IPS-18c (cell line): ENCODE results near the gene SEH1L.
A peak's percentile ranks its signal among the peaks of the same experiment; 100 is the strongest.
"Not testable (repeated sequence)": the region's sequence is repeated elsewhere in the genome, so short reads cannot be mapped to it uniquely, and the experiment has no call there.

Experiments
- H3K4me3 ChIP-seq: 2 replicates; pipeline ENCODE4 v1.7.0; 2013; ENCODE audit warnings: low read depth, mild to moderate bottlenecking, low read length, moderate library complexity; ENCODE audit not compliant: insufficient read depth
- H3K9me3 ChIP-seq: one replicate; pipeline ENCODE4 v1.6.1; 2013; ENCODE audit warnings: mild to moderate bottlenecking, low read length, moderate library complexity; ENCODE audit not compliant: control insufficient read depth, insufficient read depth

The SEH1L gene

DNA sequence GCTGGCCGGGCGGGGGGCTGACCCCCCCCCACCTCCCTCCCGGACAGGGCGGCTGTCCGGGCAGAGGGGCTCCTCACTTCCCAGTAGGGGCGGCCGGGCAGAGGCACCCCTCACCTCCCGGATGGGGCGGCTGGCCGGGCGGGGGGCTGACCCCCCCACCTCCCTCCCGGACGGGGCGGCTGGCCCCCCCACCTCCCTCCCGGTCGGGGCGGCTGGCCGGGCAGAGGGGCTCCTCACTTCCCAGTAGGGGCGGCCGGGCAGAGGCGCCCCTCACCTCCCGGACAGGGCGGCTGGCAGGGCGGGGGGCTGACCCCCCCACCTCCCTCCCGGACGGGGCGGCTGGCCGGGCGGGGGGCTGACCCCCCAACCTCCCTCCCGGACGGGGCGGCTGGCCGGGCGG is 32.3 kb downstream of the SEH1L start:
- not testable (repeated sequence) for H3K4me3 ChIP-seq, H3K9me3 ChIP-seq

DNA sequence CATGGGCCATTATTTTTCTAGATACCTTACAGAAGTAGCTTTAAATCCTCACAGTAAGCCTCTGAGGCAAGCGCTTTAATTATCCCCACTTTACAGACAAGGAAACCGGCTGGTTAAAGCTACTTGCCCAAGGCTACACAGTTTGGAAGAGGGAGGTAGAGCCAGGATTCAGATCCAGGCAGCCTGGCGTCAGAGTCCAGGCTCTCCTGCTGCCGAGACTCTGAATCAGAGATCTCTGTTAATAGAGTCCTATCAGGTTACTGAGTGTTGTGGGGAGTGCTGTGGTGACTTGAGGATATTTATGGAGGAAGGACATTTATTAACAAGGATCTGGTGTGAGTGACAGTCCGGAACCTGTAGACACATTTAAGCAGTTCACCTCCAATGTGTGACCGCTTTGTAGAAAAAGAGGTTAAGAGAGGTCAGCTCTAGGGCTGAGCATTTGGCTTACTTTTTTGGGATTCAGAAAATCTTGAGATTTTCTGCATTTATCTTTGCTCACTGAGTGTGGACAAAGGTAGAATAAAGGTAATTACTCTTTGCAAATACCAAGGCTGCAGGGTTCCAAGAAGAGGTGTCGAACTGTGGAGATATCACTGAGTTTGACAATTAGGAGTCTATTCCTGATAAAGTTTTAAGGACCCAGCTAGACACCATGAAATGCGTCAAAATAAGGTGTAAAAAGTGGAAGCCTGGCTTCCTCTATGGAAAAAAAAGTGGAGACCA is 41.7 kb downstream of the SEH1L start:
- no peak overlapping the region for H3K4me3 ChIP-seq
- H3K9me3 ChIP-seq: no peaks in the 10 kb centered on the region

DNA sequence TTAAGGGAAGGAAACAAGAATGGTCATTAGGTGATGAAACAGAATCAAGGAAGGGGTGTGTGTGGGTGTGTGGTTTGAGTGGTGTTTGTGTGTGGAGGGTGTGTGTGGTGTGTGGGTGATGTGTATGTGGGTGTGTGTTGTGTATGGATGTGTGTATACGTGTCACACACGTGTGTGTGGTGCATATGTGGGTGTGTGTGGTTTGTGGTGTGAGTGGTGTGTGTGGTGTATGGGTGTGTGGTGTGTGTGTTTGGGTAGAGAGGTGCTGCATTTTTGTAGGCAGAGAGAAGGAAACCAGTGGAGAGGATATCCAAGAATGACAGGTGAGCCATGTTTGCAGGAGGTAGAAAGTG is 42.3 kb downstream of the SEH1L start:
- Histone ChIP-seq H3K9me3 (no peaks in the 10 kb centered on the region), H3K4me3 (peak overlapping the region; percentile 97)

DNA sequence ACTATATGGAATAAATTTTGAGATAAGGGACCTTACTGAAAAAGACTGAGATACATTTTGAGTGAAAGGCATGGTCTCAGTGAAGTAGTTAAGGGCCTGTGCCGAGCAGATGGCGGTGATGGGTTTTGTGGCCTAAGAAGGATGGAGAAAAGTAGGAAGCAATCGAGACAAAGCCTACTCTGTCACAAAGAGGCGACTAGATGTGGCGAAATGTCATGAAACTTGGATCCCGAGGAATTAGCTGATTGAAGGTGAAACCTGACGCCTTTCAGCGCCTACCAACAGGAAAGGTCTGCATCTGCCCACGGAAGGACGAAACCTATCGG is 42.8 kb downstream of the SEH1L start:
- H3K9me3 ChIP-seq: no peaks in the 10 kb centered on the region
- peak overlapping the region; percentile 97 for H3K4me3 ChIP-seq

DNA sequence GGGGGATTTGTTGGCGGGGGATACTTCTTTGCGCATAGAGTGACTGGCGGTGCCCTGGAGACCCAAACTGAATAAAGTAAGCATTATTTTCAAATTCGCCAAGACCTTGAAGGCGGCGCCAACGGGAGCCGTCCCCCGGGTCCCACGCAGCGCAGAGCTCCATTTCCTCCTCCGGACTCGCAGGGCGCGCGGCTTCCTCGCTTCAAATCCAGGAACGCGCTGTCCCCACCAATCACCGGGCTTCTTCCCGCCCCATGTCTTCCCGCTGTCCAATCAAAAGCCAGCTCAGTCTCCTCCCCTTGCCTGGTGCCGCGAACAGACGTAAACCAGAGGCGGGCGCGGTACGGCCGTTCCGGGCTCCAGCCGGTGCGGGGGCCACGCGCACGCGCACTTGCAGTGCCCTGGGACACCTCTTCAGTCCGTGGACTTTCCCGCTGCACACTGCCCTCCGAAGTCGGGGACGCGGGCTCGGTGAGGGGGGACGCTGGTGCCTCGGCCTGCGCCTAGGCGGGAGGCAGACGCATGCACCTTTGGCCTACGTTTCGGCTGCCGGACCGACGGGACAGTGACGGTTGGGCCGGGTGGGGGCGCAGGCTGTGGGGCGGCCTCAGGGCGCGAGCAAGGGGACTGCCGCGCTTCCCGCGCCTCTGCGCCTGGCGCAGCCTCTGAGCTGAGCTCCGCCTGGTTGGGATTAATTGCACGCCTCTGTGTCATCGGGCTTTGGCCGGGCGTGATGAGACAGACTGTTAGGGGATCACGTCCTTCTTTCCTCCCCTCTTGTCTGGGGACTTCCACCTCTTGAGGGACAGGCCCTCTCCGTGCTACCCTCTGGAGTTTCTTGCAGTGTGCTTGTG is 43.4 kb downstream of the SEH1L start, which contains the start of gene CEP192:
Gene CEP192 (plus strand): TSS at position 396 of the 854 bp plus-strand sequence. CDS start 8,063 bp downstream, outside the sequence.
- H3K9me3 ChIP-seq: no peaks in the 10 kb centered on the region
- H3K4me3 ChIP-seq: peak within 1 kb of the TSS; percentile 97

DNA sequence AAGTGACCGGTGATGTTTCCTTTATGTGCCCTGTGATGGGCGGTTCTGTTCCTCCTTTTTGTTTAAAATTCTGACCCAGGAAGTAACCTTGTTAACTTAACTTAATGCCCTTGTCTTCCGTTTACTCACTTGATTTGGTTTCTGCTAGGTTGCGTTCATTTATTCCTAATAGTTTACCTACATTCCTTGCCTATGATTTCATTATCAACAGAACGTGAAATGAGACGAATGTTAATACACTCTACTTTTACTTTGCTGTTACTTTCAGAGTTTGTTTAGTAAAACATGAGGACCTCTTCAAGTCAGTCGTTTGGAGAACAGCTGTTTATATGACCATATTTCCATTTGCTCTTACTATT is 44.0 kb downstream of the SEH1L start:
- Histone ChIP-seq H3K4me3 (peak overlapping the region; percentile 97), H3K9me3 (no peaks in the 10 kb centered on the region)

DNA sequence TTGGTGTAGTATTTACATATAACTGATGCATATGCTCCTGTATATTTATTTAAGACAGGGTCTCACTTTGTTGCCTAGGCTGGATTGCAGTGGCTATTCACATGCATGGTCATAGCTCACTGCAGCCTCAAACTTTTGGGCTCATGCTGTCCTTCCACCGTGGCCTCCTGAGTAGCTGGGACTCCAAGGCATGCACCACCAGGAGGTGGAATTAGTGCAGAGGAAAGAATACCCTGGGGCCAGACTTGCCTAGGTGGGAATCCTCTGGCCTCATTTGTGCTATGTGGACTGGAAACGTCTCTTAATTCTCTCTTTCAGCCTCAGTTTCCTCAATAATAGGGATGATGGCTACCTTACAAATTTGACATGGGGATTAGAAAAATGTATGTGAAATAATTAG is 45.6 kb downstream of the SEH1L start:
- Histone ChIP-seq H3K4me3 (no peak overlapping the region), H3K9me3 (no peaks in the 10 kb centered on the region)

DNA sequence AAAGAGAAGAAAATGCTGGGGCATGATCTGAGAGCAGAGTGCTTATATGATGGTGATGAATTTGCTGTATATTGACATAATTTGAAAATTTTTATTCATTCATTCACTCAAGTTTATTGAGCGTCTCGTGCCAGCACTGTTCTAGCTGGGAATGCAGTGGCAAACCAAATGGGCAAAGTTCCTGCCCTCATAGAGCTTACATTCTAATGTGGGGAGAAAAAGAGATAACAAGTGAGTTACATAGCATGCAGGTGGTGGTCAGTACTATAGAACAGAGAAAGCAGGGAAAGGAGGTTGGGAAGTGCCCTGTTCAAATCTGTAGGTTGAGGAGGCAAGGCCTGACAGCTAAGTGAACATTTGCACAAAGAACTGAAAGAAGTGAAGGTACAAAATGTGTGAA is 47.6 kb downstream of the SEH1L start:
- Histone ChIP-seq H3K9me3 (no peaks in the 10 kb centered on the region), H3K4me3 (no peak overlapping the region)

DNA sequence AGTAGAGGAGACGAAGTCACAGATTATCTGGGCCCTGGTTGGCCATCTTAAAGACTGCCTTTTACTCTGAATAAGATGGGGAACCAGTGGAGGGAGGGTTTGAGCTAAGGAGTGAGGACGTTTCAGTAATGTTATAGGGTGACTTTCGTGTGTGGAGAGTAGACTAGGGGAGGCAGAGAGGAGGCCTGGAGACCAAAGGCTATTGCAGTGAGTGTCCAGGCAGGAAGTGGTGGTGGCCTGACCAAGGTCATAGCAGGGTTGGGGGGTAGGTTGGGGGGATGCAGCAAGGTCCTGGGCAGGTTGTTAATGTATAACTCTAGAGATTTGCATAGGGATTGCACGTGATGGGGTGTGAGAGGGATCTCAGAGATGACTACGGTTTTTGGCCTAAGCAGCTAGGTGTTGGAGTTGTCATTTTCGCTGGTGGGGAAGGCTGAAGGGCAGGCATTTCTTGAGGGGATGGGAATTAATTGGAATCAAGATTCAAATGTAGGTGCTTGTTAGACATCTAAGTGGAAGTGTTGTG is 48.2 kb downstream of the SEH1L start:
- no peaks in the 10 kb centered on the region for H3K9me3 ChIP-seq
- H3K4me3 ChIP-seq: no peak overlapping the region

DNA sequence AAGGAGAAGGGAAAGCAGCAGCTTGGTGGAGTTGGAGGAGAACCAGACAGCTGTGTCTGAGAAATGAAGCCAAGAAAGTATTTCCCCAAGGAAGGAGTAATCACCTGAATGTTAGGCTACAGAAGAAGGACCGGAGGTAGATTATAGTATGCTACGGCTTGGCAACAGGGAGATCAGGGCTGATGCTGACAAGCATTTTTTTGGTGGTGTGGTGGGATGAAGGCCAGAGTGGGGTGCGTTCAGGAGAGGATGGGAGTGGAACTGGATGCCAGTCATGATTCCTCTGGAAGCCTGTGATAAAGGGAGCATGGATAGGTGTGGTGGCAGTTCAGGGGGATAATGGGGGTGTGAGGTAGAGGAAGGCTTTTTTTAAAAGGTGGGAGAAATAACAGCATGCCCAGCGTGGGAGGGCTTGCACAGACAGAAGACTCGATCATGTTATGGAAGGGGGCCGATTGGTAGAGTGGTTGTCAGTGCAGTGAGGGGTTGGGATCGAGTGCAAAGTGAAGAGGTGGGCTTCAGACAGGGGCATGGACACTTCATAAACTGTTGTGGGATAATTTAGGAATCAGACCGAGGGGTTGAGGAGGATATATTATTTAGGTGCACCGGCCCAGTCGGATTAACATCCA is 49.0 kb downstream of the SEH1L start:
- H3K9me3 ChIP-seq: no peaks in the 10 kb centered on the region
- H3K4me3 ChIP-seq: no peak overlapping the region; the same call in 1 of the 2 replicates

DNA sequence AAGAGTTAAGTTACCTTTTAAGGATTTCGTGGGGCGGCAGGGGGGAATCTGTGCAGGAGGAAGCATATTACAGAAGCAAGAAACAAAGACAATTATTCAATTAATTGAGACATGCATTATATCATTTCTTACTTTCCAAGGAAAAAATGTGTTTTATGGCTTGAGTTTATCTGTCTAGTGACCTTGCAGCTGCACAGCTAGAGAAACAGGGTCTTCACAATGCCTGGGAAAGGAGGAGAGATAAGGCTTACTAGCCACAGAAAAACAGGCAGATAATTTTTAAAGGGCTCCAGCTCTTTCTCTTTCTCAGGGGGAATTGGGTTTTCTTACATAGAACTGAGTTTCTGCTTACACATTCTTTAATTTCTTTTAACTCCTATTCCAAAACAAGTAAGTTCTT is 49.5 kb downstream of the SEH1L start:
- H3K9me3 ChIP-seq, H3K4me3 ChIP-seq: not testable (repeated sequence)

DNA sequence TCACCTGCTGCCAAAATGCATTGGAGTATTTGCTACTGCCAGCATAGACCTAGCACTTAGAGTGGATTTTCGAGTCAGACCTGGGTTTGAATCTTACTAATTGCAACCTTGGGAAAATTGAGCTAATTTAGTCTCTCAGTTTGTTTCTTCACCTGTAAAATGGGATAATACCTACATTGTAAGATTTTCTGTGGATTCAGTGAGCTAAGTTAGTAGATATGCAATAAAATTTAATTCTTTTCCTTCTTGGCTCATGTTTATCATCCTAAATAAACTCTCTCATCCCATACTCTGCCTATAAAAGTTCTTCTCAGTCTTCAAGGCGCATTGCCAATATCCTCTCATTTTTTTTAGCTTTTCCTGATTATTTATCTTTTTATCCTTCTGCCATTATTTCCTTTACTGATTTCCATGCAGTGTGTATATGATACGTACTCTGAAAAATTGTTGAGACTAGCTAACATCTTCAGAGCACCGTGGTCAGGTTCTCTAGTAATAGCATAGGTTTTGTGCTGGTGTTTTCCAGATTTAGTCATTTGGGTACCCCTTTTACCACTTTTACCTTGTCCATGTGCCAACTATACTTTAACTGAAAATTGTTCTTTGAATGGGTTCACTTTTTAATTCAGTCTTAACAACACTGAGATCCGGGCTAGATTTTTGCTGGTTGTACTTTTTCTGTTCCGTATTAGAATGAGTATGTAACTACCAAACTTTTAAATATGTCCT is 50.7 kb downstream of the SEH1L start:
- H3K9me3 ChIP-seq: no peaks in the 10 kb centered on the region
- no peak overlapping the region for H3K4me3 ChIP-seq

DNA sequence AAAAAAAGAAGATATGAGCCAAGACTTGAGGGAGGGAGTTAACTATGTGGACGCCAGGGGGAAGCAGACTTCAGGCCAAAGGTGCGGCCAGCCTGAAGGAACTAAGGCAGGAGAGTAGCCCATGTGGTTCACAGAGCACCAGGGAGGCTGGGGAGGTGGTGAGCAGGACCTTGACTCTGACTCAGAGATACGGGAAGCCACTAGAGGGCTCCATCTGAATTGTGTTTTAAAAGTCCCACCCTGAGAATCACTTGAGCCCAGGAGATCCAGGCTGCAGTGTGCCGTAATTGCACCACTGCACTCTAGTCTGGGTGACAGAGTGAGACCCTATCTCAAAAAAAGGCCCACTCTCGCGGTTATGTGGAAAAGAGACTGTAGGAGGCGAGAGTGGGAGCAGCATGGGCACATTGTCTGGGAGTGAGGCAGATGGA is 55.7 kb downstream of the SEH1L start:
- no peaks in the 10 kb centered on the region for H3K9me3 ChIP-seq

DNA sequence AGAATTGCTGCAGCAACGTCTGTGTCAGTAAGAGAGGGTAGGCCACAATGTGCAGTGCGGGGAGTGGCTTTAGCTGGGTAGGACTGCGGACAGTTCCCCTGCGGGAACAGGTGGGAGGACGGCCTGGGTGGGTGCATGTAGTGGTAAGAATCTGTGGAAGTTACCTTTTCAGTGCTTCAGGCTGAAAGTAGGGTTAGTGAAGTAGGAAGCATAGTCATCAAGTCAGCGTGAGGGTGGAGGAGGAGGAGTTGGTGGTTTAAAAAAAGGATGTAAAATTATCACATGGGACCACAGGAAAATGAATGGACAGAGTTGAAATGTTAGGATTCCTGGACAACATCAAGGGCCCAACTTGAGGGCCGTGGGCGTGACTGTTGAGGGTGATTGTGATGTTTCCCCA is 56.6 kb downstream of the SEH1L start:
- no peaks in the 10 kb centered on the region for H3K9me3 ChIP-seq
- no peak overlapping the region for H3K4me3 ChIP-seq

More for the DNA sequence above, 55.7 kb downstream of the SEH1L start:
- no peak overlapping the region for H3K4me3 ChIP-seq

DNA sequence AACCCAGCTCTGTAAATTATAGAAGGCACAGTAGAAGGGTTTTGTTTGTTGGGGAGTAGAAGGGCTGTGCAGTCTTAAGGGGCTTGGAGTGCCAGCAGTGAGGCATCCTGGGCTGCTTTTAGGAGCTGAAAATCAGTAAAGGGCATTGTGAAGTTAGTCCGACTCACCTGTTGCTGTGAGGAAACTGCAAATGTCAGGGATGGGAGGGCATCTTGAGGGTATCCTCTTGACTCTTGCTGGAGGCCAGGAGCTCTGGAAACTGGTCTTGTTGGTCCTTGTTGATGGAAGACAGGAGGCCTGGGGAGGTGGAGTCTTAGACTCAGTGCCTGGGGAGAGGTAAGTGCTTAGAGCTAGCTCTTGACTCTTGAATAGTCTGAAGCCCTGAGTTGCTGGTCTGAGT is 57.5 kb downstream of the SEH1L start:
- Histone ChIP-seq H3K9me3 (no peaks in the 10 kb centered on the region), H3K4me3 (no peak overlapping the region)

DNA sequence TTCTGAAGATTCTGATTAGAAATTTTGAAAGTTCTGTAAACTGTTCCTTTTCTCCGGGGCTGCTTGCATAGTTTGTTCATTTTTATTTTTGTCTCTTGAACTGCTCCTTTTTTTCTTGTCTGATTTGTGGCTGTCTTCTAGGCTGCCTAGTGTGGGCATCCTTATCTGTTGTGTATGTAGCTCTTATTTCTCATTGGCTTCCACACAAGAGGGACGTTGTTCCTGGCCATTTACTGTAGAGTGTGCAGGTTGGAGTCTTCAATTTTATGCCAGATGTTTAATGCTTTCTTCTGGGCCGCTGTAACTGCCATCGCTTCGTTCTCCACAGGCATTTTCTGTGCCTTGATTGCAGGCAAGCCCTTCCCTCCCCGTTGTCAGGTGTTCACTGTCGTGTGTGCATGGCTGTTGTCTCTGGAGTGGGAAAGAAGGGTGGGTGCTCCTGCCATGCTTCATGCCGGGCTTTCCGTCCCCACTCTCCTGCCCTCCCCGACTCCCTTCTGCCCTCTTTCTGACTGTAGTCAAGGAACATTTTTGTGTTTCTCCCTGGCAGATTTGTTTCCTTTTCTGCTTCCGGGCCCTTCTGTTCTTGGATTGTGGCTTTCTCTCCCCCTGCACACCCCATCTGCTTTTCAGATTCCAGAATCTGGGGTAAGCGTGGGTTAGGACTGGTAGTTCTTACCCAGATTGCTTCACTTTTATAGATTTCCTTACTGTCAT is 58.9 kb downstream of the SEH1L start:
- H3K9me3 ChIP-seq: no peaks in the 10 kb centered on the region

DNA sequence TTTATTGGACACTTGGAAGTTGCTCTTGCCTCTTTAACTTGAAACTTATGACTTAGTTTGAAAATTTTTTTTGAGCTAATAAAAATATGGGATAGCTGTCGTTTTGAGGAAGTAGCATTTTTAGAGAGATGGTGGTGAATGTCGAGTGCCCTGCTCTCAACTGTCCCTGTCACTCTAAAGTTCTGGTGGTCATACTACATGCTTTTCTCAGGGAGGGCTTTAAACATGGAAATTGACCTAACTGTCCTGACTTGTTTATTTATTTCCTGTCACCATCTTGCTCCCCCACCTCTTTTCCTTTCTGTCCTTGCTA is 59.4 kb downstream of the SEH1L start:
- H3K9me3 ChIP-seq: no peaks in the 10 kb centered on the region

More for the DNA sequence above, 58.9 kb downstream of the SEH1L start:
- H3K4me3 ChIP-seq: no peak overlapping the region

More for the DNA sequence above, 59.4 kb downstream of the SEH1L start:
- H3K4me3 ChIP-seq: no peak overlapping the region
